HG02973 (cell line): Measurements from ENCODE around the gene KRT17.
"Not testable (repeated sequence)": the region's sequence is repeated elsewhere in the genome, so short reads cannot be mapped to it uniquely, and the experiment has no call there.

Experiments
- ATAC-seq: cut with Tn5 transposase; IDR thresholded peaks from one replicate; pipeline ENCODE4 v1.9.1; 2021; ENCODE audit warnings: moderate library complexity; ENCODE audit not compliant: unreplicated experiment

The KRT17 gene

GRCh38 chr17:41621916-41622315, 2.5 kb downstream of the KRT17 start:
- no peak for ATAC-seq

- ATAC-seq: not testable (repeated sequence)
Measured at GRCh38 chr17:41621435-41621817, 2.9 kb downstream of the KRT17 start.

- ATAC-seq: no peak
Measured at GRCh38 chr17:41620583-41621434, 3.6 kb downstream of the KRT17 start.

GRCh38 chr17:41619927-41620582, 4.3 kb downstream of the KRT17 start:
- ATAC-seq: not testable (repeated sequence)

- ATAC-seq: no peak
Measured at GRCh38 chr17:41619036-41619926, 5.1 kb downstream of the KRT17 start.

GRCh38 chr17:41618341-41619035, 5.9 kb downstream of the KRT17 start:
- no peak for ATAC-seq

- no peak for ATAC-seq
Measured at GRCh38 chr17:41617698-41618097, 6.7 kb downstream of the KRT17 start.

GRCh38 chr17:41617136-41617535, 7.2 kb downstream of the KRT17 start:
- ATAC-seq: no peak

GRCh38 chr17:41616486-41616885, 7.9 kb downstream of the KRT17 start:
- not testable (repeated sequence) for ATAC-seq

GRCh38 chr17:41615454-41615853, 8.9 kb downstream of the KRT17 start:
- no peak for ATAC-seq

GRCh38 chr17:41614767-41615166, 9.6 kb downstream of the KRT17 start:
- ATAC-seq: not testable (repeated sequence)

- no peak for ATAC-seq
Measured at GRCh38 chr17:41614098-41614497, 10.3 kb downstream of the KRT17 start.

- ATAC-seq: no peak
Measured at GRCh38 chr17:41613277-41614082, 10.9 kb downstream of the KRT17 start.

- ATAC-seq: not testable (repeated sequence)
Measured at GRCh38 chr17:41612376-41613160, 11.8 kb downstream of the KRT17 start, which contains the start of gene KRT16. Gene KRT16 (minus strand): TSS chr17:41612767. CDS start chr17:41612688, 79 bp downstream.

- no peak for ATAC-seq
Measured at GRCh38 chr17:41610965-41611640, 13.3 kb downstream of the KRT17 start.

- not testable (repeated sequence) for ATAC-seq
Measured at GRCh38 chr17:41610061-41610517, 14.3 kb downstream of the KRT17 start.

GRCh38 chr17:41606930-41607329, 17.4 kb downstream of the KRT17 start:
- not testable (repeated sequence) for ATAC-seq

- no peak for ATAC-seq
Measured at GRCh38 chr17:41602524-41602923, 21.9 kb downstream of the KRT17 start.
